ENCODE measurements around the gene CCDC192. TPM values are rescaled to one million over a fixed set of nuclear protein-coding genes. Genes with fewer than 3 reads are reported as not detected.

CCDC192 gene
- total RNA-seq, 1 donor from 2014 or later, result not detected

- Mint-ChIP-seq H3K4me3 (ENCODE audit: low read depth) (no peak overlapping the region), H3K36me3 (ENCODE audit: low read depth) (no peaks in the 10 kb centered on the region), H3K4me1 (ENCODE audit: low read depth) (no peaks in the 10 kb centered on the region), H3K27me3 (ENCODE audit: low read depth) (no peaks in the 10 kb centered on the region), H3K27ac (no peak overlapping the region), H3K9me3 (no peaks in the 10 kb centered on the region)
- intact Hi-C loops (cut with micrococcal nuclease), result no loop called here
- no peak for DNase-seq (ENCODE audit: low spot score)
These were observed 267.7 kb downstream of the CCDC192 start for GRCh38 chr5:127970854-127971425.

DNA sequence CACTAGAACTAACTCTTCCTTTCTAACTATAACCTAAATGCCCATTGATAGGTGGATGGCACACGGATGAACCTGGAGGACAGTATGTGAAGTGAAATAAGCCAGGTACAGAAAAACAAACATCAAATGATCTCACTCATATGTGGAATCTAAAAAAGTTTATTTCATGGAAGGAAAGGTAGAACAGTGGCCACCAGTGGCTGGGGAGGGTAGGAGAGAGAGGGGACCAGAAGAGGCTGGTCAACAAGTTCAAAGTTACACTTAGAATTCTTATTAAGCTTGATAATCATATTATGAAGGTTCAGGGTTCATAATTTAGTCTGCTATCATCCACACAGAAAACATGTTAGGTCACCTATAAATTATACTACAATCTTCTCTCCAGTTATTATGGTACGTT lies 272.8 kb downstream of the CCDC192 start:
- intact Hi-C loops (cut with micrococcal nuclease), result no loop called here
- Mint-ChIP-seq H3K27me3 (ENCODE audit: low read depth) (no peaks in the 10 kb centered on the region), H3K27ac (no peak overlapping the region), H3K9me3 (no peaks in the 10 kb centered on the region), H3K4me3 (ENCODE audit: low read depth) (no peak overlapping the region), H3K36me3 (ENCODE audit: low read depth) (no peaks in the 10 kb centered on the region), H3K4me1 (ENCODE audit: low read depth) (no peaks in the 10 kb centered on the region)
- no peak for DNase-seq (ENCODE audit: low spot score)

DNA sequence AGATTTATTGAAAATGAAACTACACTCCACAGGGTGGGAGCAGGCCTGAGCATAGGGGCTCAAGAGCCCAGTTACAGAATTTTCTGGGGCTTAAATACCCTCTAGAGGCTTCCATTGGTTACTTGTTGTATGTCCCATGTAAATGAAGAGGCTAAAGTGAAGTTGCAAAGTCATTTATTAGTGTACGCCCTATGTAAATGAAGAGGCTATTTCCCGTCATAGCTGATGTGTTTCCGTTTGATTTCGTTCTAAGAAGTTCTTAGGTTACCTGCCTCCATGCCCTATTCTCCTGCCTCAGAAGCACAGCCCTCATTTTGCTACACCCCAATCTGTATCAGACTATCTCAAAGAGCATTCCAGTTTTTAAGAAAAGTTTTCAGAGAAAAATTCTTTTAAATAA lies 273.3 kb downstream of the CCDC192 start:
- DNase-seq (ENCODE audit: low spot score), result no peak
- intact Hi-C loops (cut with micrococcal nuclease), result no loop called here
- H3K36me3 Mint-ChIP-seq (ENCODE audit: low read depth), result no peaks in the 10 kb centered on the region
- no peak overlapping the region for H3K27ac Mint-ChIP-seq
- no peaks in the 10 kb centered on the region for H3K27me3 Mint-ChIP-seq (ENCODE audit: low read depth)
- no peaks in the 10 kb centered on the region for H3K9me3 Mint-ChIP-seq
- H3K4me1 Mint-ChIP-seq (ENCODE audit: low read depth), result no peaks in the 10 kb centered on the region
- no peak overlapping the region for H3K4me3 Mint-ChIP-seq (ENCODE audit: low read depth)

DNA sequence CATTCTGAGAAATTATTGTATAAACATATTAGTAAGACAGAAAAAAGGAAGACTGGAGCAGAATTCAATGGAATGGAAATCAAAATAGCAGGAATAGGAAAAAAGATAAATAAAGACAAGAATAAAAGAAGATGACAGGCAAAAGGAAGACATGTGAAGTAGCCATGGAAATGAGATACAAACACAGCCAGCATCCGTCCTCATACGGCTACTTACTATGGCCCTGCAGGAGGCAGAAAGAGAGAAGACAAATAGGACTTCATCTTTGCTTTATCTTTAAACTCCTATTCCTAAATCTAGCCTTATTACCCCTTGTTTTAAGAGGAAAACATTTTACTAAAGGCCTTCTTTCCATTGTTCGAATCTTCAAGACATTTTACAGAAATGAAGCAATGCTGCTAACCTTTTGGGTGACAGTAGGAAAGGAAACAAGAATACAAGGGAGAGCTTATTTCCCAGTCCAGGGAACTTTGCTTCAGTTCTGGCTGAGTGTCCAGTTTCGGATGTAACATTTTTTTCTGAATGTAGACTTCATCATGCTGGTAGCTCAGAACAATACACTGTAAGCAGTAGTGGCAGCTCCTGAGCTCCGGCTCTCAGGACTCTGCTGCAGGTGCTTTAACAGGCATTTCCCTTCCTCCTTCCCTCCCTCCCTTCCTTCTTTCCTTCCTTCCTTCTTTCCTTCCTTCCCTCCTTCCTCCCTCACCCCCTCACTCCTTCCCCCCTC lies 274.0 kb downstream of the CCDC192 start:
- no peak for DNase-seq (ENCODE audit: low spot score)
- no peaks in the 10 kb centered on the region for H3K4me1 Mint-ChIP-seq (ENCODE audit: low read depth)
- no peaks in the 10 kb centered on the region for H3K36me3 Mint-ChIP-seq (ENCODE audit: low read depth)
- no peak overlapping the region for H3K4me3 Mint-ChIP-seq (ENCODE audit: low read depth)
- H3K27me3 Mint-ChIP-seq (ENCODE audit: low read depth), result no peaks in the 10 kb centered on the region
- no peak overlapping the region for H3K27ac Mint-ChIP-seq
- intact Hi-C loops (cut with micrococcal nuclease), result no loop called here
- no peaks in the 10 kb centered on the region for H3K9me3 Mint-ChIP-seq

DNA sequence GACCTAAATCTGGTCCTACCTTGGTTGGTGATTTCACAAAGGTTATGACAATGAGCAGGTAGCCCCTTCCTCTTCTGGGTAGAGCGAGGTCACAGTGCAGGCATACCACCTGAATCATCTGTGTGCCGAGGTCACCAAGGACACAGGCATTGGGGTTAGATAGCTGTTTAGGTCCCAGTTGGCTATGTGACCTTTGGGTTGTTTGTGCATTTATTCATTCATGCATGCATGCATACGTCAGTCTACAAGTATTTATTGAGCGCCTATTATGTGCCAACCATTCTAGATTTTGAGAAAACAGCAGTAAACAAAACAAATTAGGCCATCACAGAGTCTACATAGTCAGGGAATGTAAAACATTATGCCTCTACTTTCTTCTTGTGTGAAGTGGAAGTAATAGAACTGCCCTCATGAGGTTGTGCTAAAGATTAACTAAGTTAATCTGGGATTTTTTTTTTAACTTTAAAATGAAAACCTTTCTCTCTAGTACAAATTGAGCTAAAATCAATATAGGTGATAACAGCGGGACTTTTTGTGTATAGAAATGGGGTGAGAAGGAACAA lies 275.6 kb downstream of the CCDC192 start:
- Mint-ChIP-seq H3K4me3 (ENCODE audit: low read depth) (no peak overlapping the region), H3K4me1 (ENCODE audit: low read depth) (no peaks in the 10 kb centered on the region), H3K36me3 (ENCODE audit: low read depth) (no peaks in the 10 kb centered on the region), H3K27ac (no peak overlapping the region), H3K9me3 (no peaks in the 10 kb centered on the region), H3K27me3 (ENCODE audit: low read depth) (no peaks in the 10 kb centered on the region)
- no peak for DNase-seq (ENCODE audit: low spot score)
- intact Hi-C loops (cut with micrococcal nuclease), result no loop called here

DNA sequence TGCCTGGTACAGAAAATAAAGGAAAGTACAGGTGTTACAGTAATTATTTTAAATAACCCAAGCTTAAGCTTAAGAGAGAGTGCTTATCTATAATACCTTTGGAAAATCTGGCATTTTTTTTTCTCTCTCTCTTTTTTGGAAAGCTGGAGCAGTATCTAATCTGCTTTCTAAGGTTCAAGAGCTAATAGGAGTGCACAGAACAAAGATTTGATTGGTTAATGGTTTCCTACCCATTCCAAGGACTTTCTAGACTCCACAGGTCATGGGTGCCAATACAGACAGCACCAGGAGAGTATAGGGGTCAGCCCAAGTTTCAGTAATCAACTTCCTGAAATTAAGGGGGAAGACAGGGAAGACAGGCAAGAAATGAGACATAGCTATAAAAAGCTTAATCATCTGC lies 276.3 kb downstream of the CCDC192 start:
- Mint-ChIP-seq H3K4me1 (ENCODE audit: low read depth) (no peaks in the 10 kb centered on the region), H3K4me3 (ENCODE audit: low read depth) (no peak overlapping the region), H3K9me3 (no peaks in the 10 kb centered on the region), H3K27ac (no peak overlapping the region), H3K36me3 (ENCODE audit: low read depth) (no peaks in the 10 kb centered on the region), H3K27me3 (ENCODE audit: low read depth) (no peaks in the 10 kb centered on the region)
- intact Hi-C loops (cut with micrococcal nuclease), result no loop called here
- no peak for DNase-seq (ENCODE audit: low spot score)

DNA sequence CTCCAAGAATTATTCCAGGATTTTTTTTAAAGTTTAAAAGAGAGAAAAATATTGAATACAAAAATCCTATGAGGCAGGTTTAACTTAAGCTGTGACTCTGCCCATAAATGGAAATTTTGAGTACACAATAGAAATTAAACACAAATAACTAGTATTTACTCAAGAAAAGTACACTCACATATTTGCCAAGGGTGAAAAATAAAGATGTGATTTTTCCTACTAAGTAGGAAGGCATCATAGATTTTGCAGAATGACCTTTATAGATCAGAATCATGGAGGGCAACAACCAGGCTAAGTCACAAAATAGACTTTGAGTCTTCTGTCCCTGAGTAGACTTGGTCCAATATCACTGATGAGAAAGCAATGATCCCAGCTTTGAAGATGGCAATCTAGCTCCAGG lies 277.7 kb downstream of the CCDC192 start:
- Mint-ChIP-seq H3K27me3 (ENCODE audit: low read depth) (no peaks in the 10 kb centered on the region), H3K4me1 (ENCODE audit: low read depth) (no peaks in the 10 kb centered on the region), H3K36me3 (ENCODE audit: low read depth) (no peaks in the 10 kb centered on the region), H3K4me3 (ENCODE audit: low read depth) (no peak overlapping the region), H3K27ac (no peak overlapping the region), H3K9me3 (no peaks in the 10 kb centered on the region)
- DNase-seq (ENCODE audit: low spot score), result no peak
- intact Hi-C loops (cut with micrococcal nuclease), result no loop called here

GRCh38 chr5:127981498-127981897 lies 278.3 kb downstream of the CCDC192 start:
- H3K9me3 Mint-ChIP-seq, result no peaks in the 10 kb centered on the region
- H3K27me3 Mint-ChIP-seq (ENCODE audit: low read depth), result no peaks in the 10 kb centered on the region
- no peak overlapping the region for H3K27ac Mint-ChIP-seq
- no peaks in the 10 kb centered on the region for H3K36me3 Mint-ChIP-seq (ENCODE audit: low read depth)
- H3K4me1 Mint-ChIP-seq (ENCODE audit: low read depth), result no peaks in the 10 kb centered on the region
- DNase-seq (ENCODE audit: low spot score), result no peak
- H3K4me3 Mint-ChIP-seq (ENCODE audit: low read depth), result no peak overlapping the region
- intact Hi-C loops (cut with micrococcal nuclease), result no loop called here

DNA sequence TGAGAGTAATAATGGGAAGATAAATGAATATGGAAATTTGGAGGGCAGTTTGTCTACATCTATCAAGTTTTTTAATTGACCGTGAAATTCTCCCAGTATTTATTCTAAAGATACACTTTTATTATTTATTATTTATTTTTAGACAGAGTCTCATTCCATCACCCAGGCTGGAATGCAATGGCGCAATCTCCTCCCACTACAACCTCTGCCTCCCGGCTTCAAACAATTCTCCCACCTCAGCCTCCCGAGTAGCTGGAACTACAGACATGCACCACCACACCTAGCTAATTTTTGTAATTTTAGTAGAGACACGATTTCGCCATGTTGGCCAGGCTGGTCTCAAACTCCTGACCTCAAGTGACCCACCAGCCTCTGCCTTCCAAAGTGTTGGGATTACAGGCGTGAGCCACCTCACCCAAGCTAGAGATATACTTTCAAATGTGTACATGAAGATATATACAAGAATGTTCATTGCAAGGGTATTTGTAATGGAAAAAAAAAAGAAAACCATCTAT lies 282.7 kb downstream of the CCDC192 start:
- H3K4me1 Mint-ChIP-seq (ENCODE audit: low read depth), result no peaks in the 10 kb centered on the region
- no peaks in the 10 kb centered on the region for H3K27me3 Mint-ChIP-seq (ENCODE audit: low read depth)
- H3K4me3 Mint-ChIP-seq (ENCODE audit: low read depth), result no peak overlapping the region
- H3K27ac Mint-ChIP-seq, result no peak overlapping the region
- H3K36me3 Mint-ChIP-seq (ENCODE audit: low read depth), result no peaks in the 10 kb centered on the region
- no peaks in the 10 kb centered on the region for H3K9me3 Mint-ChIP-seq
- DNase-seq (ENCODE audit: low spot score), result no peak
- intact Hi-C loops (cut with micrococcal nuclease), result no loop called here

GRCh38 chr5:127987354-127988145 lies 284.4 kb downstream of the CCDC192 start:
- Mint-ChIP-seq H3K36me3 (ENCODE audit: low read depth) (no peaks in the 10 kb centered on the region), H3K4me1 (ENCODE audit: low read depth) (no peaks in the 10 kb centered on the region), H3K27ac (no peak overlapping the region), H3K9me3 (no peaks in the 10 kb centered on the region), H3K27me3 (ENCODE audit: low read depth) (no peaks in the 10 kb centered on the region), H3K4me3 (ENCODE audit: low read depth) (no peak overlapping the region)
- intact Hi-C loops (cut with micrococcal nuclease), result no loop called here
- DNase-seq (ENCODE audit: low spot score), result no peak

GRCh38 chr5:127988146-127988760 lies 285.1 kb downstream of the CCDC192 start:
- H3K27ac Mint-ChIP-seq, result no peak overlapping the region
- intact Hi-C loops (cut with micrococcal nuclease), result no loop called here
- H3K9me3 Mint-ChIP-seq, result no peaks in the 10 kb centered on the region
- no peak for DNase-seq (ENCODE audit: low spot score)
- H3K4me1 Mint-ChIP-seq (ENCODE audit: low read depth), result no peaks in the 10 kb centered on the region
- no peaks in the 10 kb centered on the region for H3K27me3 Mint-ChIP-seq (ENCODE audit: low read depth)
- no peak overlapping the region for H3K4me3 Mint-ChIP-seq (ENCODE audit: low read depth)
- no peaks in the 10 kb centered on the region for H3K36me3 Mint-ChIP-seq (ENCODE audit: low read depth)
